ENCODE data around the gene ZNF746.

ZNF746 gene

DNA sequence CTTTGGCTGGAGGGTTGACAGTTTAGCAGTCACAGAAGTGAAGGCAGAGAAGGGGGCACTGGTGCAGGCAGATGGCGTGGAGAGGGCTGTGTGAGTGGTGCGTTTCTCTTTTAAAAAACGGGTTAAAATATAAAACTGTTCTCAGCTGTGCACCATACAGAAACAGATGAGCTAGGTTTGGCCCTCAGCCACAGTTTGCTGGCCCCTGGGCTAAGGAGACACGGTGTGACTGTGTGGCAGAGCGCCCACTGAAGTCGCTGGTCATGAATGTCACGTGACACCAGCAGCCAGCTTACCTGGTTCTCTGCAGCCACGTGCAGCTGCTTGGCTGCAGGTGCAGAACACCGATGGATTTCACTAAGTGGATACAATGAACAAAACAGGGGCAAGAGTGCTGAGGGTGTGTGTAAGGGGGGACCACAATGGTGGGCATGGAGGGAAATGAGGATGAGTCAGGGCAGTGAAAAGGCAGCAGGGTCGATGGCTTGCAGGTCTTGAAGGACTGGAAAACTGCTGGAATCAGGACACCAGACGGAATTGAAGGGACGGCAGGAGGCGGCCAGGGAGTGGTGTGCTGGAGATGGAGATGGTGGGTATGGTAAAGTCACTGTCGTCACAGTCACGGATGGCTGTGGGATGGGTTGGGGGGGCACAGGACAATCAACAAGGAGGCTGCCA is 7.4 kb downstream of the ZNF746 start:
- DNase-seq (ENCODE audit: low read depth in 2 of 2), result no peak

GRCh38 chr7:149489391-149490024 is 8.1 kb downstream of the ZNF746 start:
- DNase-seq (ENCODE audit: low read depth in 2 of 2), result no peak

- no peak for DNase-seq (ENCODE audit: low read depth in 2 of 2)
These were observed 18.0 kb downstream of the ZNF746 start for GRCh38 chr7:149479568-149479967.

DNA sequence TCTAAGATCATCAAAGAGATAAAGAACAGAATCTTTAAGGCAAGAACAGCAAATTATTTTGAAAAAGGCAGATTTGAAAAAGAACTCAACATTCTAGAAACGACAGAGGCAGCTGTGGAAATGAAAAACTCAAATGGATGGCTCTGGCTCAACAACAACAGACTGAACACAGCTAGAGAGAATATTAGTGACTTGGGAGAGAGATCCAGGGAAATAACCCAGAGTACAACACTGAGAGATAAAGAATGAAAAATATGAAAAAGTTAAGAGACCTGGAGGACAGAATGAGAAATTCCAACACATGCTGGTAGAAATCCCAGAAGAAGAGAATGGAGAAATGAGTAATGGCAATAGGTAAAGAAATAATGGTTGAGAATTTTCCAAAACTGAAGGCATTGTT is 18.9 kb downstream of the ZNF746 start:
- no peak for DNase-seq (ENCODE audit: low read depth in 2 of 2)

- no peak for DNase-seq (ENCODE audit: low read depth in 2 of 2)
These were observed 19.8 kb downstream of the ZNF746 start for GRCh38 chr7:149477494-149478443.

- no peak for DNase-seq (ENCODE audit: low read depth in 2 of 2)
These were observed 20.8 kb downstream of the ZNF746 start for GRCh38 chr7:149476791-149477190.

GRCh38 chr7:149475121-149476045 is 22.2 kb downstream of the ZNF746 start:
- DNase-seq (ENCODE audit: low read depth in 2 of 2), result no peak

DNA sequence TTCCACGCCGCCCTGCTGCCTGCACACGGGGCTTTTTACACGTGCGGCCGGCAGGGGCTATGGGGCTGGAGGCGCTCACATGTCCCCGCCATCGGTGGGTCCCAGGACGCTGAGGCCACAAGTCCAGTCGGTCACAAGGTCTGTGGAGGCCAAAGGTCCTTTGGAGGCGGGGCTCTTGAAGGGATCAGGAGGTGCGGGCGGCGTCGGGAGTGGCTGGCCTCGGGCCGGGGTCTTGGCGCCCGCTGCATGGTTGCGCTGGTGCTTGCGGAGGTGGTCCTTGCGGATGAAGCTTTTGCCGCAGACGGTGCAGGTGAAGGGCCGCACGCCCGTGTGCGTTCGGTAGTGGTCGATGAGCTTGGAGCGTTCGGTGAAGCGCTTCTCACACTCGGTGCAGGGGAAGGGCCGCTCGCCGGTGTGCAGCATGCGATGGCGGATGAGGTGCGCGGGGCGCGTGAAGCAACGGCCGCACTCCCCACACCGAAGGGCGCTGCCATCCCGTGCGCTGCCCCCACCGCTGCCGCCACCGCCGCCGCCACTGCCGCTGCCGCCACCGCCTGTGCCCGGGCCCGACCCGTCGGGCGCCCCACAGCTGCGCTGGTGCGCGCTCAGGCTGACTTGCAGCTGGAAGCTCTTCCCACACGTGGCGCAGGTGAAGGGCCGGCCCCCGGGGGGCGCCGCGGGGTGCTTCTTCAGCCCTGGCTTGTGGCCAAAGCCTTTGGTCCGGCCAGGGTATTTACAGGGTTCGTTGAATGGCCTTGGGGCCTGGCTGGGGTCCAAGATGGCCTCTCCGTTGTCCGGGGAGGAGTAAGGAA is 23.1 kb downstream of the ZNF746 start:
- no peak for DNase-seq (ENCODE audit: low read depth in 2 of 2)

DNA sequence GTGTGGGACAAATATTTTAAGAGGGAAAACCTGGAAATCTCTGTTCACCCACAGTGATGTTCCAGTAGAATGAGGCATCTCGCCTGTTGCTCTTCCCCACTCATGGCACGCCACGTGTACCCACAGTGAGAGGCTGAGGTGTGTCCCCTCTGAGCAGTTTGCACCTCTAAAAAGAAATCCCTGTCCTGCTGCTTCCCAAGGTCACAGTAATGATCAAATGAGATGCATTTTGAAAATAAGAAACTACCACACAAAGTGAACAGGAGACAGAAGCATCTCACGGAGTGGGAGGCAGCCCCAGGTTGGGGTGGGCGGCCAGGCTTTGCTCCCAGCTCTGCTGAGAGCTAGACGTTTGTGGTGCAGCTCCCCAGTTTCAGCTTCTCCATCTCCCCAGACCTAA is 24.4 kb downstream of the ZNF746 start:
- DNase-seq (ENCODE audit: low read depth in 2 of 2), result no peak

DNA sequence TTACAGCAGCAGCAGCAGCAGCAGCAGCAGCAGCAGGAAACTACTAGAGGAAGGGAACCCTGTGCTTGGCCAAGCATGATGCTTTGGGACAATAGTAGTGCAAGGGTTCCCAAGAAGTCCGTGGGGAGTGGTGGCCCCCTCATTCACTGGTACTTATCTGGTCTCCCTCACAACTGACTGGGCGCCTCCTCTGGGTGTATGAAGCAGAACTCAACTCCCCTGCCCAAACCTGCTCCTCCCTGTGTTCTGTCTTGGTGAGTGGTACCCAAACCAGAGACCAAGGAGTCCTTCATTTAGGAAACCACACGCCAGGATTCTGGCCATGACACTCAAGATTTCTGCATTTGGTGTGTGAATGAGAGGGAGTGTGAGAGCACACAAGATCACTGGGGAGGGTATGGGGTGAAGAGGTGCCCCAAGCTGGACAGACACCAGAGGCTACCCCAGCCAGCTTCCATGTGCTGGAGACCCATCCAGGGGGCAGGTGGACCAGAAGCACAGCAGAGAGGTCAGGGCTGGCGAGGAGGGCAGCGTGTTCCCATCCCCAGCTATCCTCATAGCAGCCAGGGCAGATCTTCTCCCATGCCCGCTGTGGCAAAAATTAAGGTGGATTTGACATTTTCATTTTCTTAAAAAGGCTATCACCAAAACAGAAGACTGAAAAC is 26.2 kb downstream of the ZNF746 start:
- no peak for DNase-seq (ENCODE audit: low read depth in 2 of 2)

- no peak for DNase-seq (ENCODE audit: low read depth in 2 of 2)
These were observed 27.8 kb downstream of the ZNF746 start for GRCh38 chr7:149469806-149470205.

DNA sequence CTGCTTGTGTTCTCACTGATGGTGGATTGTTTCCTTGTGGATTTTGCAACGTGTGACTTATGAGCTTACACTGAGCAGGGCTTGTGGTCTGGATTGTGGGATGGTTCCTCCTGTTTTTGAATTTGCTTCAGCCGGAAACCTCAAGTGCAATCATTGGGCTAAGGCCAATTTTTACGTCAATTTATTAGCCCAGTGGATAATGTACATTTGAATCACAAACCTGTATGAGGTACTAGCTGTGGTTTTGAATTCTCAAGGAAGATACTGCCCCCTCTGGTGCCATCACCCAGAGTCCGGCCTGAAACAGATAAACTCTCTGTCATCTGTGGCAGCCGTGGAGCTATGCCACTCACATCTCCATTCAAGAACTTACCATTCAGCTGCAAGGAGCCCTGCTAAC is 29.4 kb downstream of the ZNF746 start:
- no peak for DNase-seq (ENCODE audit: low read depth in 2 of 2)

GRCh38 chr7:149467321-149467859 is 30.2 kb downstream of the ZNF746 start:
- no peak for DNase-seq (ENCODE audit: low read depth in 2 of 2)

GRCh38 chr7:149466364-149466763 is 31.2 kb downstream of the ZNF746 start:
- no peak for DNase-seq (ENCODE audit: low read depth in 2 of 2)

DNA sequence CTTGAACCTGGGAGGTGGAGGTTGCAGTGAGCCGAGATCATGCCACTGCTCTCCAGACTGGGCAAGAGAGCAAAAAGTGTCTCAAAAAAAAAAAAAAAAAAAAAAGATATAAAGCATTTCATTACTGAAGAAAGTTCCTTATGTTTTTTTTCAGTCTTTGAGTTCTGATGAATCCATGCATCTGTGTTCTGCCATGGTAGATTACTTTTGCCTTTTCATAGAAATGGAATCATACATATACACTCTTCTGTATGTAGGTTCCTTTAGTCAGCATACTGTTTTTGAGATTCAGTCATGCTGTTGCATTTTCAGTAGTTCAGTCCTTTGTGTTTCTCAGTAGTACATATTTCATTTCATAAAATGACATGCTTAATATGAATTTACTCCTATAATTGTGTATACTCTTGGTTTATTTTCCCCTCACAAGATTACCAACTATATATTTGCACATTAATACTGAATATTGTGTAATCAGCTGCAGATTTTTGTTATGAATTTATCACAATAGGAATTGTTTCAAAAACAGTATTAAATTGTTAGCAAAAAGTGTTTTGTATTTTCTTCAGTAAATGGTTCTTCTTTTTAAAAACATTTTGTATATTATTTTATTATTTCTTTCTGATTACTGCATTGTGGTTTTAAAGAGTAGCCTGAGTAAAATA is 34.0 kb downstream of the ZNF746 start:
- no peak for DNase-seq (ENCODE audit: low read depth in 2 of 2)

GRCh38 chr7:149462101-149462520 is 35.5 kb downstream of the ZNF746 start:
- DNase-seq (ENCODE audit: low read depth in 2 of 2), result no peak

DNA sequence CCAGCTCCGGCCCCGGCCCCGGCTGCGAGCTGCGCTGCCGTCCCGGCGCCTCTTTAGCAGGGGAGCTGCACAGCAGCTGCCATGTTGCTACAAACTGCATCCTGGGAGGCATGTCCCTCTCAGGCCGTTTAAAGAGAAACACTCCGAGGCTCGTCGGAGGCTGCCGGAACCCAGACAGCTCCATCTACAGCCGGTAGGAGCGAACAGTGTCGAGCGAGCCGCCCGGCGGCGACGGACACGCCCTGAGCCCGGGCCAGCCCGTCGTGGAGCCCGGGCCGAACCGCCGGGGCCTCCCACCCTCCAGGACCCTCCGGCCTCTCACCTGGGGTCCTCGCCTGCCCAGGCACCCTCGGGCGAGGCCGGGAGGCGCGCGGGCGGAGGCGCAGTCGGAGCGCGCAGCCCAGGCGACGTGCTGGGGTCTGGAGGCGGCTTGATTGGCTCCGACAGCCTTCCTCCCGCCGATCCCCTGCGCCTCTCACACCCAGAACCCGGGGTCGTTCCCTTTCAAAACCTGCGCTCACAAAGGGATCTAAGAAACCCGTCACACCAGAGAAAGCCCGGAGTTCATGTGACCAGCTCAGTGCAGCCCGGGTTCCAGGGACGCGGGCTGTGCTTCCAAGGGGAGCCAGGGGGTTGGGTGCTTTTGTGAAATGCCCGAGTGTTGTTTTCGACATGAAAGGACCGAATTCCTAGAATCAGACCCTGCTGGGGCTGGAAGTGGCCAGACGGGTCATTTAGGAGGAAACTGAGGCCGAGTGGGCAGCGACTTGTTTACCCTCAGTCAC is 36.9 kb downstream of the ZNF746 start, which contains the start of gene ZNF777:
TSS of gene ZNF777 (minus strand) at position 570 of the 785 bp plus-strand sequence. CDS start 5,040 bp downstream, outside the sequence.
- DNase-seq (ENCODE audit: low read depth in 2 of 2), result peak; percentile 49 to 69

All from activated CD8-positive, alpha-beta memory T cell treated with anti-CD3 and anti-CD28 coated beads for 4 hours (primary cell).